Rectal smooth muscle tissue (tissue), 1 donor: ENCODE results near the gene PNPT1.
"Not testable (repeated sequence)": the region's sequence is repeated elsewhere in the genome, so short reads cannot be mapped to it uniquely, and the experiment has no call there.

Source experiments
- H3K27ac ChIP-seq: one replicate; pipeline ENCODE4 v1.7.0; 2013; ENCODE audit warnings: low read depth, low read length, inconsistent platforms
- H3K27me3 ChIP-seq: one replicate; pipeline ENCODE4 v1.7.0; 2013; ENCODE audit warnings: low read length; ENCODE audit not compliant: control insufficient read depth, insufficient read depth
- H3K36me3 ChIP-seq: one replicate; pipeline ENCODE4 v1.7.0; 2013; ENCODE audit warnings: low read length; ENCODE audit not compliant: control insufficient read depth, insufficient read depth
- H3K4me1 ChIP-seq: one replicate; pipeline ENCODE4 v1.7.0; 2013; ENCODE audit warnings: low read length; ENCODE audit not compliant: control insufficient read depth, insufficient read depth
- H3K4me3 ChIP-seq: one replicate; pipeline ENCODE4 v1.7.0; 2013; ENCODE audit warnings: low read length
- H3K9ac ChIP-seq: one replicate; pipeline ENCODE4 v1.7.0; 2013; ENCODE audit warnings: low read length

Gene PNPT1

DNA sequence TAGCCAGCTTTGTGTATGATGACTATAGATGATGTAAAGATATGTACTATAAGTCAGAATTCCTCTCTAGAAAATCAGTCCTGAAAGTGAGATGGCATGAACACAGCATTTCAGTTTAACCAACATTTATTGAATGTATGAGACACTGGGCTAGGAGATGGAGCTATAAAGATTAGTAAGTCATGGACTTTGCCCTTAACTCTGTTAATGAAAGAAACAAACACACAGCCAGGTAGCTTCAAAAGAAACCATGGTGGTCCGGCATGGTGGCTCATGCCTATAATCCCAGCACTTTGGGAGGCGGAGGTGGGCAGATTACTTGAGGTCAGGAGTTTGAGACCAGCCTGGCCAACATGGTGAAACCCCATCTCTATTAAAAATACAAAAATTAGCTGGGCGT lies 21.5 kb upstream of the PNPT1 start:
- not testable (repeated sequence) for H3K9ac ChIP-seq, H3K4me3 ChIP-seq, H3K36me3 ChIP-seq, H3K27ac ChIP-seq, H3K27me3 ChIP-seq, H3K4me1 ChIP-seq

DNA sequence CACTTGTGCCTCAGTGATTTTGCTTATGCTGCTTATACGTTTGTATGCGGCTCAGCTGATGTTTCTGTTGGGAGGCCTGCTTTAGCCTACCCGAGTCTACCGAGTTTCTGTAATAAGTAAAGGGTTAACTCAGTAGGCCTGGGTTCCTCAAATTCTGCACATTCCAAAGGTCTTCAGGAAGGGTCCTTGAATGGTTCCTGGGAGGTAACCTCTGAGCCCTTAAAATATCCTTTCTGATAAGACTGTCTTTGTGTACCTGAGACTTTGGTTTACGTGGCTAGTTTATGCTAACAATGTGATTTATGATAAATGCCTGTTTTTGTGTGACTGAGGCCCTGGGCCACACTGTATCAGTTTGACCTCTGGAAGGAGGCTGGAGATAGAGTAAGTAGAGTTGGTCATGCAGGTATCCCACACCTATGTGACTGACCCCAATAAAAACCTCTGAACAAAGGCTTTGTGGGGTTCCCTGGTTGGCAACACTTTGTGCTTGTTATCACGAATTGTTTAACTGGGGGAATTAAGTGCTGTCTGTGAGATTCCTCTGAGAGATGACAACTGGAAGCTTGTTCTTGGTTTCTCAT lies 18.9 kb upstream of the PNPT1 start:
- no peak overlapping the region for H3K4me3 ChIP-seq
- no peak overlapping the region for H3K27ac ChIP-seq
- no peaks in the 10 kb centered on the region for H3K27me3 ChIP-seq
- no peaks in the 10 kb centered on the region for H3K4me1 ChIP-seq
- H3K9ac ChIP-seq = no peak overlapping the region
- H3K36me3 ChIP-seq = no peaks in the 10 kb centered on the region

DNA sequence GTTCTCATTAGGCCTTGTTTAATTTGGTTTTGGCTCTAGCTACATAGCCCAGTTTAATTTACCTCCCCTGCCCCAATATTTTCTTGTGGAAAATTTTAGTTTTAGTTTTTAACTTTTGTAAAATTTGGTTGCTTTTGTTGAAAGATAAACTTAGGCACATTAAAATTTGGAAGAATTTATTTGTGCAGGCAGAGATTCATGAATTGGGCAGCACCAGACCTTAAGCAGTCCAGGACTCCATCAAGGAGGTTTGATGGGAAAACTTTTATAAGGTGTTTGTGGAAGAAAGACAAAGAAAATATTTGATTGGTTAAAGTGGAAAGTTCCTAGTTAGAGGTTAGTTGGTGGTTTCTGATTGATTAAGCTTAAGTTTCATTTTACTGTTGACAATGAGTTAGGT lies 16.4 kb upstream of the PNPT1 start:
- Histone ChIP-seq H3K27ac (no peak overlapping the region), H3K4me1 (no peaks in the 10 kb centered on the region), H3K4me3 (no peak overlapping the region), H3K27me3 (no peaks in the 10 kb centered on the region), H3K36me3 (no peaks in the 10 kb centered on the region), H3K9ac (no peak overlapping the region)

DNA sequence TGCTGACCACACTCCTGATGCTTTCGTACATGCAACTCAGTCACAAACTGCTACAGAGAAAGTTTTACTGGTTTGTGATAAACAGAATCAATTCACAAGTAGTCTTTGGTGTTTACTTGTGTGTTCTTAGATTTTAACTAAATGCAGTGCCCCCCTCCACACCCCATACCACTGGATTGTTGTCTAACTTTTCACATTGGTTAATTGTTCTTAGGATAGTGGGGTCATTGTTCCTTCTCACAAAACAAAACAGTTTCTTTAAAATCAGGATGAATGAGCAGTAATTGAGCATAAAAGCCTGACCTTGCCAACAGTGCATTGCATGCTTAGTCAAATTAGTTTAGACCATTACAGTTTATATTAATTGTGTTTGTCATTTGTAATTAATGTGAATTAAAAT lies 14.1 kb upstream of the PNPT1 start:
- Histone ChIP-seq H3K4me3 (no peak overlapping the region), H3K4me1 (no peaks in the 10 kb centered on the region), H3K27ac (no peak overlapping the region), H3K9ac (no peak overlapping the region), H3K27me3 (no peaks in the 10 kb centered on the region), H3K36me3 (no peaks in the 10 kb centered on the region)

DNA sequence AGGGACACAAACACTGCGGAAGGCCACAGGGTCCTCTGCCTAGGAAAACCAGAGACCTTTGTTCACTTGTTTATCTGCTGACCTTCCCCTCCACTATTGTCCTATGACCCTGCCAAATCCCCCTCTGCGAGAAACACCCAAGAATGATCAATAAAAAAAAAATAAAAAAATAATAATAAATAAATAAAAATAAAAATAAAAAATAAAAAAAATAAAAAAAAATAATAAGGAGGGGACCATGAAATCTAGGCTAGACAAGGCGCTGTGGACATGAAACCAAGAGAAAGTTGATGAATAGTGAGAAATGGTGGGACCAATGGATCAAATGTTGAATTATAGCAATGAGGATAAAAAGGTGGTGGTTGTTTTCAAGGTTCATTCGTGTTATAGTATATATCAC lies 12.6 kb upstream of the PNPT1 start:
- not testable (repeated sequence) for H3K27me3 ChIP-seq, H3K4me1 ChIP-seq, H3K9ac ChIP-seq, H3K4me3 ChIP-seq, H3K36me3 ChIP-seq, H3K27ac ChIP-seq

DNA sequence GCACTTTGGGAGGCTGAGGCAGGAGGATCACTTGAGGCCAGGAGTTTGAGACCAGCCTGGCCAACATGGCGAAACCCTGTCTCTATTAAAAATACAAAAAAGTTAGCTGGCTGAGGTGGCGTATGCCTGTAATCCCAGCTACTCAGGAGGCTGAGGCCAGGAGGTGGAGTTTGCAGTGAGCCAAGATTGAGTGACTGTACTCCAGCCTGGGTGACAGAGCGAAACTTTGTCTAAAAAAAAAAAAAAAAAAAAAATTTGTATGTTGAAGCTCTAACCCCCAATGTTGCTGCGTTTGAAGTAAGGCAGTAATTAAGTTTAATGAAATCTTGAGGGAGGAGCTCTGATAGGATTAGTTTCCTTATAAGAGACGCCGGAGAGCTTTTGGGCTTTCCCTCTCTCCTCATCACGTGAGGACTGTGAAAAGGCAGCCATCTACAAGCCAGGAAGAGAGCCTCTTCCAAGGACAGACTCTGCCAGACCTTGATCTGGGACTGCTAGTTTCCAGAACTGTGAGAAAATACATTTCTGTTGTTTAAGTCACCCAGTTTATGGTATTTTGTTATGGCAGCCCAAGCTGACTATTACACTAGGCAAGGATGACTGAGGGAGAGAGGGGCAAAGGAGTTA lies 11.5 kb upstream of the PNPT1 start:
- Histone ChIP-seq H3K4me1 (no peaks in the 10 kb centered on the region), H3K9ac (no peak overlapping the region), H3K4me3 (no peak overlapping the region), H3K27ac (no peak overlapping the region), H3K36me3 (no peaks in the 10 kb centered on the region), H3K27me3 (no peaks in the 10 kb centered on the region)

DNA sequence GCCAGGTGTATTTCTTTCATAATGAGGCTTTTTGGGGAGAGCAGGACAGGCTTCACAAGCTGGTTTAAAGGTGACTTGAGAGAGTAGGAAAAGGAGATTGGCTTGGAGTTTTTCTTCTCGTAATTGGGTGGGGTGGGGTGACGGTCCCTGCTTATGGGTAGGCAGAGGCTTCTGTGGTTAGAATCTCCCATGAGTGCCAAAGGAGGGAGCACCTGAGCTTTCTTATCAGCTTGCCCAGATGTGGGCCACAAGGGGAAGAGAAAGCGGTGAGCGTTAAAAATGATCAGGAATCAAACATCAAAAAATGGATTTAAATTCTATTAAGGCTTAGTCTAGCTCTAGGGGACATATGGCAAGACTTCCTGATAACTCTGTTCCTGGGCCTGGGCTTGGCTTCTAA lies 9.7 kb upstream of the PNPT1 start:
- Histone ChIP-seq H3K27me3 (no peaks in the 10 kb centered on the region), H3K9ac (no peak overlapping the region), H3K4me3 (no peak overlapping the region), H3K36me3 (no peaks in the 10 kb centered on the region), H3K27ac (no peak overlapping the region), H3K4me1 (no peaks in the 10 kb centered on the region)

DNA sequence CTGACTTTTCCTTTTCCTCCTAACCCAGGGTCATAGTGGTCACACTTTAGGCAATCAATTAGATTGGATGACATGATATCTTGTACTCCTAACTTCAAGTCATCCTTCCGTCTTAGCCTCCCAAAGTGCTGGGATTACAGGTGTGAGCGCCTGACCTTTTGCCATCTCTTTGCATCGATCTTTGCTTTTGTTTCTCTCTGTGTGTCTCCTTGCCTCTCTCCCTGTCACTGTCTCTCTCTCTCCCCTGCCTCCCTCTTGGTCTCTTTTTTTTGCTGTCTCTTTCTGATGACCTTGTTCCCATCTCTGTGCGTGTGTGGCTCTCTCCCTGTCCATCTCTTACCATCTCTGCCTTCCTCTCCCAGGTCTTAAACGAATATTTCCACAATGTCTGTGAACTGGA lies 904 bp downstream of the PNPT1 start:
- not testable (repeated sequence) for H3K9ac ChIP-seq, H3K36me3 ChIP-seq, H3K27me3 ChIP-seq, H3K27ac ChIP-seq, H3K4me1 ChIP-seq
- H3K4me3 ChIP-seq = peak overlapping the region; percentile 85

DNA sequence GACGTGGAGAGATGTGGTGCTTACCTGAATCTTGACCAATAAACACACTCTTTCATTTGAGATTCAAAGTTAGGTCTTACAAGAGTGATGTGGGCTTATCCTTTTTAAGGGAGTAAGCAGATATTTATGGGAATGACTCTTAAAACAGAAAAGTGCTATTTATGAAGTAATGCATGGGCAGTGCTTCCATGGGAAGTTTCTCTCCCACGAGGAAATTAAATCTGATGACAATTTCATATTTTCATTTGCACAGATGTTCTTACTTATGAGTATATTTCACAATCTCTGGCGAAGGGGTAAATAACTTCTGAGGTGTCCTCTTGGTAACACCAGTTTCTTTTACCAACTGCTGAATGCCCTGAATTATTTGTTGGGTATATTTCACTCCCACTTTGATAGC lies 21.0 kb downstream of the PNPT1 start:
- Histone ChIP-seq H3K27ac (no peak overlapping the region), H3K4me1 (no peaks in the 10 kb centered on the region), H3K4me3 (no peak overlapping the region), H3K36me3 (peaks cover 3% of the 10 kb centered on the region), H3K9ac (no peak overlapping the region), H3K27me3 (no peaks in the 10 kb centered on the region)

DNA sequence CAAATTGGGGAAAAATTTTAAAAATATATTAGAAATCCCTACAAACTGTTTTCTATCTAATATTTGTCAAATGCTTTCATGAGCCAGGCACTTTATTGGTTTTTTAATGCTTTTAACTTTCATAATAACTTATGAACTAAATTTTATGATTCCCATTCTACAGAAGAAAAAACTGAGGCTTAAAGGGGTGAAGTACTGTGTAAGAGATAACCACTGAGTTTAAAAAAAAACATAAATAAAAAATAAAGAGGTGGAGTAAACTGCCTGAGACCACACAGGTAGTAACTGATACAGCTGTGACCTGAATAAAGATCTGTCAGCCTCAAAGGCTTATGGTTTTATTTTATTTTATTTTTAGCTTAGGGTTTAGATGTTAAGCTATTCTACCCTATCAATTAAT lies 24.7 kb downstream of the PNPT1 start:
- Histone ChIP-seq H3K27me3 (no peaks in the 10 kb centered on the region), H3K9ac (no peak overlapping the region), H3K4me1 (no peaks in the 10 kb centered on the region), H3K27ac (no peak overlapping the region), H3K36me3 (no peaks in the 10 kb centered on the region), H3K4me3 (no peak overlapping the region)

DNA sequence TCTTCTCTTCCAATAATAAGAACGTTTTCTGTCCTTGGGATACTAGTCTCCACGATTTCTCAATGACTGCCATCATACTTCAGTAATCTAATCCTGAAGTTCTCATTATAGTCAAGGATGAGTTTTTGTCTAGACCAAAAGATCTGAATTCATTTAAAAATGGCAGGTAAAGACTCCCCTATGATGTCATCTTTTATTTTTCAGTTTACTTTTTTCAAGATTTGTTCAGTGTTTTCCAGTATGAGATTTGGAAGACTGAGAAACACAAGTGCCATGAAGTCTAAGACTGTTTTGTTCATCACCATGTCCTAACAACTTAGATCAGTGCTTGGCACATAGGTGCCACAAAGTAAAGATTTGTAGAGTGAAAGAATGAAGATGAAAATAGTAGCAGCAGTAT lies 40.4 kb downstream of the PNPT1 start:
- Histone ChIP-seq H3K36me3 (no peaks in the 10 kb centered on the region), H3K4me3 (no peak overlapping the region), H3K27ac (no peak overlapping the region), H3K9ac (no peak overlapping the region), H3K4me1 (no peaks in the 10 kb centered on the region), H3K27me3 (no peaks in the 10 kb centered on the region)

DNA sequence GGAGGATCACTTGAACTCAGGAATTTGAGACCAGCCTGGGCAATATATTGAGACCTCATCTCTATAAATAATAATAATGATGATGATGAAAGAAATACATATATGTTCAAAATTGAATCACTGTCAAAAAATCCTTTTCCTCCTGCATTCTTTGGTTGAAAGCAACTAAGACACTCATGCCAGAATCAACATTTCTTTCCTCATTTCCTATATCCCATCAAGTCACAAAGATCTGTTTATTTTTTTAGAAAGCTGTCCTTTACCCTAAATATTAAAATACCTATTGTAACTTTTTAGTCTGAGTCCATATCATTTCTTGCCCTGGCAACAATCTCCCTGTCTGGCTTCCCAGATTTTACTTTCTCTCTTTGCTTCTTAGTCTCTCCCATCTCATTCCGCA lies 44.4 kb downstream of the PNPT1 start:
- Histone ChIP-seq H3K36me3 (no peaks in the 10 kb centered on the region), H3K4me1 (no peaks in the 10 kb centered on the region)

DNA sequence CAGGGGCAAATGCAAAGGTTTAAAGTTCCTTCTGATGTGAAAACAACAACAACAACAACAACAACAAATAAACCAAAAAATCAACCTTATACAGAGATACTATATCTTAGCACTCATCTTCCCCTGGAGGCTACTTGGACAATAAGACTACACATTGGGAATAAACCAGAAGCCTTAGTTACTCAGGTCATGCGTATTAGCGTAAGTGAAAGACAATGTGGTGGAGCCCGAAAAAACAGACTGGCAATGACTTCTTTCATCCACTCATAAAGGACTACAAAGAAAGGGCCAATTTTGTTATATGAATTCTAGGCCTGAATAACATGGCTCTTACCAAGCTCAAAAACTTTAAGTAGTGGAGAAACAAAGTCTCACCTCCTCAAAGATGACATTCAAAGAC lies 56.8 kb downstream of the PNPT1 start:
- H3K4me1 ChIP-seq = no peaks in the 10 kb centered on the region
- H3K36me3 ChIP-seq = peaks cover 4% of the 10 kb centered on the region
- H3K4me3 ChIP-seq = no peak overlapping the region
- no peak overlapping the region for H3K27ac ChIP-seq
- no peaks in the 10 kb centered on the region for H3K27me3 ChIP-seq
- no peak overlapping the region for H3K9ac ChIP-seq

More for the DNA sequence above, 44.4 kb downstream of the PNPT1 start:
- Histone ChIP-seq H3K27me3 (no peaks in the 10 kb centered on the region), H3K27ac (no peak overlapping the region), H3K9ac (no peak overlapping the region), H3K4me3 (no peak overlapping the region)
